Neural cell (in vitro differentiated cells): ENCODE results near the gene TM9SF4. TPM values are rescaled to one million over a fixed set of nuclear protein-coding genes. Genes with fewer than 3 reads are reported as not detected.

ENCODE experiments used
- H2AFZ ChIP-seq: fragments of 200-600, 300-800 bp; sonication (generic), shearing (Covaris generic); 2 replicates; pipeline ENCODE4 v1.6.0; 2014; ENCODE audit warnings: low read depth, mild to moderate bottlenecking, antibody characterized with exemption, low read length, moderate library complexity
- H3F3A ChIP-seq: fragments of 200-600 bp; shearing (Covaris generic); 2 replicates; pipeline ENCODE4 v1.6.1; 2016; ENCODE audit warnings: mild to moderate bottlenecking, moderate library complexity, mixed read lengths, antibody characterized with exemption, low read length; ENCODE audit not compliant: insufficient read depth, poor library complexity, severe bottlenecking
- H3K27ac ChIP-seq: fragments of 200-600, 300-800 bp; sonication (generic), shearing (Covaris generic); 2 replicates; pipeline ENCODE4 v1.5.1; 2014; ENCODE audit warnings: mild to moderate bottlenecking, low read length, moderate library complexity
- H3K27me3 ChIP-seq: fragments of 300-800, 200-600 bp; sonication (generic), shearing (Covaris generic); 2 replicates; pipeline ENCODE4 v1.6.0; 2014; ENCODE audit warnings: mild to moderate bottlenecking, low read depth, low read length, moderate library complexity; ENCODE audit not compliant: insufficient read depth
- H3K36me3 ChIP-seq: fragments of 300-800, 200-600 bp; sonication (generic), shearing (Covaris generic); 2 replicates; pipeline ENCODE4 v1.5.1; 2014; ENCODE audit warnings: mild to moderate bottlenecking, antibody characterized with exemption, low read length, moderate library complexity; ENCODE audit not compliant: insufficient read depth
- H3K4me2 ChIP-seq: fragments of 300-800, 200-600 bp; sonication (generic), shearing (Covaris generic); 2 replicates; pipeline ENCODE4 v1.6.0; 2014; ENCODE audit warnings: mild to moderate bottlenecking, low read length
- H3K4me3 ChIP-seq: fragments of 300-800, 200-600 bp; sonication (generic), shearing (Covaris generic); 2 replicates; pipeline ENCODE4 v1.5.1; 2014; ENCODE audit warnings: mild to moderate bottlenecking, low read length, moderate library complexity
- H3K79me2 ChIP-seq: fragments of 200-600 bp; shearing (Covaris generic); replicated peaks from 2 replicates; pipeline ENCODE4 v1.6.0; 2014; ENCODE audit warnings: mild to moderate bottlenecking, low read length, moderate library complexity; ENCODE audit not compliant: insufficient read depth
- H3K9ac ChIP-seq: fragments of 300-800, 200-600 bp; sonication (generic), shearing (Covaris generic); 2 replicates; pipeline ENCODE4 v1.6.1; 2016; ENCODE audit warnings: mild to moderate bottlenecking, low read length, mixed read lengths
- H3K9me2 ChIP-seq: fragments of 200-600 bp; shearing (Covaris generic); 2 replicates; pipeline ENCODE4 v1.6.1; 2016; ENCODE audit warnings: mild to moderate bottlenecking, low read length, mixed read lengths; ENCODE audit not compliant: insufficient read depth
- H3K9me3 ChIP-seq: fragments of 200-600, 300-800 bp; sonication (generic), shearing (Covaris generic); 2 replicates; pipeline ENCODE4 v1.6.1; 2016; ENCODE audit warnings: mild to moderate bottlenecking, mixed run types, low read length, moderate library complexity, mixed read lengths
- H4K20me1 ChIP-seq: fragments of 200-600 bp; shearing (Covaris generic); 2 replicates; pipeline ENCODE4 v1.6.1; 2016; ENCODE audit warnings: mild to moderate bottlenecking, mixed run types; ENCODE audit not compliant: insufficient read depth
- CTCF ChIP-seq: fragments of 450-650 bp; IDR thresholded peaks from 2 replicates; pipeline ENCODE4 v1.5.1; 2014; ENCODE audit warnings: antibody characterized with exemption, mild to moderate bottlenecking, moderate library complexity; ENCODE audit not compliant: poor library complexity, severe bottlenecking
- EP300 ChIP-seq: fragments of 450-650 bp; conservative IDR thresholded peaks from 2 replicates; pipeline ENCODE4 v1.6.1; 2014; ENCODE audit warnings: antibody characterized with exemption, mild to moderate bottlenecking, moderate library complexity; ENCODE audit not compliant: poor library complexity, severe bottlenecking
- EZH2 ChIP-seq: fragments of 200-600, 300-800 bp; shearing (Covaris generic), sonication (generic); IDR thresholded peaks from 2 replicates; pipeline ENCODE4 v1.6.1; 2014; ENCODE audit warnings: antibody characterized with exemption, low read length, borderline replicate concordance, mild to moderate bottlenecking; ENCODE audit not compliant: insufficient read depth, poor library complexity, severe bottlenecking
- POLR2AphosphoS5 ChIP-seq: IDR thresholded peaks from 2 replicates; pipeline ENCODE4 v1.6.1; 2012
- REST ChIP-seq: IDR thresholded peaks from 2 replicates; pipeline ENCODE4 v1.6.1; 2012; ENCODE audit warnings: borderline replicate concordance
- SMC3 ChIP-seq: fragments of 450-650 bp; conservative IDR thresholded peaks from 2 replicates; pipeline ENCODE4 v1.6.1; 2014; ENCODE audit warnings: antibody characterized with exemption, mild to moderate bottlenecking, moderate library complexity; ENCODE audit not compliant: poor library complexity
- TAF1 ChIP-seq: IDR thresholded peaks from 2 replicates; pipeline ENCODE4 v1.6.1; 2012; ENCODE audit warnings: low read depth
- polyA plus RNA-seq: library from polyadenylated mRNA; depleted of rRNA; stranded (reverse); fragments of >200 nt; gene quantifications from 2 replicates; pipeline ENCODE4 v1.2.3, GENCODE V29; 2014

TM9SF4 gene
- polyA plus RNA-seq, 1 donor from 2014 or later, result 18.3 TPM

DNA sequence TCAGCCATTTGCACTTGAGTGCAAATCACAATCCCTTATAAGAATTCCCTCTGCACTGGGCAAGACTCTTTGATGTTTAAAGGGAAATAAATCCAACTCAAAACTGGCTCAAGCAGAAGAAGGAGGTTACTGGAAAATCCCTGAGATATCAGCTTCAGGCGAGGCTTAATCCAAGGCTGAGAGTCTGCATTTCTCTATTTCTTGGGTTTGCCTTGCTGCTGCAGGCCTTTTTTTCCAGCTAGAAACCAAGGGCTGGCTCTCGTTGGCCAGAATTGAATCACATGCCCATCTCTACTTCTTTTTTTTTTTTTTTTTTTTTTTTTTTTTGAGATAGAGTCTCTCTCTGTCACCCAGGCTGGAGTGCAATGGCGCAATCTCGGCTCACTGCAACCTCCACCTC, 45.8 kb upstream of the TM9SF4 start:
- no peak for TF ChIP-seq EZH2
- TF ChIP-seq TAF1, result no peak
- no peak for TF ChIP-seq REST
- Histone ChIP-seq H3K27me3 (peaks cover 12% of the 10 kb centered on the region), H3K9ac (no peak overlapping the region), H3K4me2 (no peak overlapping the region), H3K9me3 (no peaks in the 10 kb centered on the region), H3K9me2 (no peaks in the 10 kb centered on the region), H3K27ac (no peak overlapping the region), H3K4me3 (no peak overlapping the region), H3K79me2 (no peaks in the 10 kb centered on the region), H2AFZ (no peak overlapping the region), H4K20me1 (no peaks in the 10 kb centered on the region), H3K36me3 (no peaks in the 10 kb centered on the region), H3F3A (no peaks in the 10 kb centered on the region)

GRCh38 chr20:32064667-32065066, 44.8 kb upstream of the TM9SF4 start:
- Histone ChIP-seq H2AFZ (no peak overlapping the region), H3K9me3 (no peaks in the 10 kb centered on the region), H3K27ac (no peak overlapping the region), H3K27me3 (peaks cover 5% of the 10 kb centered on the region), H3K79me2 (no peaks in the 10 kb centered on the region), H3F3A (no peaks in the 10 kb centered on the region), H3K4me3 (no peak overlapping the region), H3K4me2 (no peak overlapping the region), H3K36me3 (no peaks in the 10 kb centered on the region), H3K9me2 (no peaks in the 10 kb centered on the region), H3K9ac (no peak overlapping the region), H4K20me1 (no peaks in the 10 kb centered on the region)
- TF ChIP-seq SMC3 (no peak), CTCF (no peak), EZH2 (no peak), POLR2AphosphoS5 (no peak), REST (no peak), TAF1 (no peak), EP300 (no peak)
